ENCODE measurements around the gene EPN3. TPM values are rescaled to one million over a fixed set of nuclear protein-coding genes. Genes with fewer than 3 reads are reported as not detected.

EPN3 gene
- total RNA-seq, 4 donors from 2014 or later: not detected

- peaks cover 15 to 28% (median 24%) of the 10 kb centered on the region in 4 donors for H3K4me1 ChIP-seq
- no peak for DNase-seq (ENCODE audit: extremely low spot score)
- H3K9me3 ChIP-seq: no peaks in the 10 kb centered on the region
- peaks cover 8 to 79% (median 41%) of the 10 kb centered on the region in 4 donors for H3K36me3 ChIP-seq
- intact Hi-C loops (cut with DNase I): loop anchor here (2.0 kb wide), 1 partner anchor 75 kb away; no protein-coding TSS in a partner anchor
- peaks cover 0 to 24% (median 0%) of the 10 kb centered on the region in 4 donors for H3K27me3 ChIP-seq
- H3K4me3 ChIP-seq: no peak overlapping the region
- no peak overlapping the region for H3K27ac ChIP-seq (replicated peaks in 1 of 4)
- WGBS: 97% methylated on average over 12 of the region's 12 CpGs
- TF ChIP-seq POLR2AphosphoS5 (IDR thresholded peaks at IDR 0.05) (no peak), EP300 (IDR thresholded peaks at IDR 0.05) (no peak), POLR2A (IDR thresholded peaks at IDR 0.05; ENCODE audit: low read depth) (no peak), CTCF (IDR thresholded peaks at IDR 0.05) (no peak)
Measured at GRCh38 chr17:50551884-50552283, 19.3 kb downstream of the EPN3 start.

- Histone ChIP-seq H3K4me1 (peaks cover 14 to 20% (median 19%) of the 10 kb centered on the region in 4 donors), H3K27ac (replicated peaks in 1 of 4) (no peak overlapping the region), H3K9me3 (no peaks in the 10 kb centered on the region), H3K4me3 (no peak overlapping the region), H3K27me3 (peaks cover 0 to 45% (median 5%) of the 10 kb centered on the region in 4 donors), H3K36me3 (peaks cover 8 to 70% (median 37%) of the 10 kb centered on the region in 4 donors)
- 91% methylated on average over 7 of the region's 17 CpGs for WGBS
- intact Hi-C loops (cut with DNase I): no loop called here
- no peak for DNase-seq (ENCODE audit: extremely low spot score)
- TF ChIP-seq EP300 (IDR thresholded peaks at IDR 0.05) (no peak), POLR2AphosphoS5 (IDR thresholded peaks at IDR 0.05) (no peak), CTCF (IDR thresholded peaks at IDR 0.05) (no peak), POLR2A (IDR thresholded peaks at IDR 0.05; ENCODE audit: low read depth) (no peak)
Measured at GRCh38 chr17:50554201-50554600, 21.7 kb downstream of the EPN3 start.

GRCh38 chr17:50556803-50557202 is 24.3 kb downstream of the EPN3 start:
- intact Hi-C loops (cut with DNase I): no loop called here
- TF ChIP-seq POLR2A (IDR thresholded peaks at IDR 0.05; ENCODE audit: low read depth): no peak
- TF ChIP-seq EP300 (IDR thresholded peaks at IDR 0.05): no peak
- no peak for TF ChIP-seq CTCF (IDR thresholded peaks at IDR 0.05)
- no peak for TF ChIP-seq POLR2AphosphoS5 (IDR thresholded peaks at IDR 0.05)

GRCh38 chr17:50557630-50558029 is 25.1 kb downstream of the EPN3 start:
- 100% methylated on average over 4 of the region's 4 CpGs for WGBS
- TF ChIP-seq CTCF (IDR thresholded peaks at IDR 0.05) (no peak), POLR2A (IDR thresholded peaks at IDR 0.05; ENCODE audit: low read depth) (no peak), POLR2AphosphoS5 (IDR thresholded peaks at IDR 0.05) (no peak), EP300 (IDR thresholded peaks at IDR 0.05) (no peak)
- intact Hi-C loops (cut with DNase I): no loop called here
- Histone ChIP-seq H3K36me3 (peaks cover 5 to 37% (median 16%) of the 10 kb centered on the region in 4 donors), H3K9me3 (no peaks in the 10 kb centered on the region), H3K4me3 (no peak overlapping the region), H3K27ac (replicated peaks in 1 of 4) (no peak overlapping the region), H3K4me1 (peaks cover 41 to 43% (median 43%) of the 10 kb centered on the region in 4 donors), H3K27me3 (peaks cover 3 to 78% (median 39%) of the 10 kb centered on the region in 4 donors)
- DNase-seq (ENCODE audit: extremely low spot score): no peak

More at GRCh38 chr17:50556803-50557202, 24.3 kb downstream of the EPN3 start:
- H3K9me3 ChIP-seq: no peaks in the 10 kb centered on the region
- H3K27me3 ChIP-seq: peaks cover 0 to 69% (median 31%) of the 10 kb centered on the region in 4 donors
- H3K4me1 ChIP-seq: peaks cover 35 to 38% (median 35%) of the 10 kb centered on the region in 4 donors
- no peak overlapping the region for H3K27ac ChIP-seq (replicated peaks in 1 of 4)
- DNase-seq (ENCODE audit: extremely low spot score): no peak
- 43% methylated on average over 3 of the region's 5 CpGs for WGBS
- H3K4me3 ChIP-seq: no peak overlapping the region
- peaks cover 5 to 44% (median 18%) of the 10 kb centered on the region in 4 donors for H3K36me3 ChIP-seq

- H3K27me3 ChIP-seq: peaks cover 3 to 81% (median 43%) of the 10 kb centered on the region in 4 donors
- peaks cover 5 to 32% (median 16%) of the 10 kb centered on the region in 4 donors for H3K36me3 ChIP-seq
- H3K9me3 ChIP-seq: no peaks in the 10 kb centered on the region
- H3K27ac ChIP-seq (replicated peaks in 1 of 4): no peak overlapping the region
- no peak for DNase-seq (ENCODE audit: extremely low spot score)
- H3K4me1 ChIP-seq: peaks cover 41 to 47% (median 43%) of the 10 kb centered on the region in 4 donors
- TF ChIP-seq POLR2AphosphoS5 (IDR thresholded peaks at IDR 0.05) (no peak), POLR2A (IDR thresholded peaks at IDR 0.05; ENCODE audit: low read depth) (no peak), EP300 (IDR thresholded peaks at IDR 0.05) (no peak), CTCF (IDR thresholded peaks at IDR 0.05) (no peak)
- intact Hi-C loops (cut with DNase I): no loop called here
- H3K4me3 ChIP-seq: no peak overlapping the region
- 79% methylated on average over 4 of the region's 4 CpGs for WGBS
Measured at GRCh38 chr17:50558091-50558490, 25.6 kb downstream of the EPN3 start.
